GM12892 (cell line): ENCODE data around the gene ZNF248.
"Not testable (repeated sequence)": the region's sequence is repeated elsewhere in the genome, so short reads cannot be mapped to it uniquely, and the experiment has no call there.

Experiments used
- DNase-seq: peaks from one replicate; pipeline ENCODE4 v3.0.0; 2011; ENCODE audit not compliant: insufficient read length
- FAIRE-seq: peaks from 2 replicates; lab custom pipeline; 2011; peaks lifted over from hg19 to GRCh38; lab: Jason Lieb, UNC
- POLR2A ChIP-seq: IDR thresholded peaks from 2 replicates; pipeline ENCODE4 v1.6.1; 2011; ENCODE audit warnings: low read depth, low read length, control low read depth
- POLR2AphosphoS5 ChIP-seq: IDR thresholded peaks from 2 replicates; pipeline ENCODE4 v1.6.1; 2011; ENCODE audit warnings: low read depth, low read length, control low read depth
- TAF1 ChIP-seq: IDR thresholded peaks from 2 replicates; pipeline ENCODE4 v1.6.1; 2011; ENCODE audit warnings: low read depth, mild to moderate bottlenecking, control low read depth, low read length, borderline replicate concordance

The ZNF248 gene

GRCh38 chr10:37865957-37866803, 8.8 kb upstream of the ZNF248 start:
- FAIRE-seq, result peak; percentile 90
- no peak for TF ChIP-seq TAF1
- TF ChIP-seq POLR2AphosphoS5, result no peak
- no peak for TF ChIP-seq POLR2A
- no peak for DNase-seq

GRCh38 chr10:37865264-37865663, 7.9 kb upstream of the ZNF248 start:
- DNase-seq (no peak), FAIRE-seq (no peak)
- no peak for TF ChIP-seq TAF1
- no peak for TF ChIP-seq POLR2A
- TF ChIP-seq POLR2AphosphoS5, result no peak

- TF ChIP-seq POLR2AphosphoS5, result no peak
- TF ChIP-seq POLR2A, result no peak
- no peak for TF ChIP-seq TAF1
- DNase-seq (no peak), FAIRE-seq (no peak)
These were observed 3.2 kb upstream of the ZNF248 start for GRCh38 chr10:37860494-37861190.

GRCh38 chr10:37859270-37859669, 1.9 kb upstream of the ZNF248 start:
- not testable (repeated sequence) for DNase-seq, FAIRE-seq

- TF ChIP-seq TAF1 (no peak), POLR2A (no peak), POLR2AphosphoS5 (no peak)
- DNase-seq, result no peak
- no peak for FAIRE-seq
These were observed 526 bp downstream of the ZNF248 start for GRCh38 chr10:37856881-37857286.

- DNase-seq, result no peak
- FAIRE-seq, result no peak
- TF ChIP-seq TAF1 (no peak), POLR2A (no peak), POLR2AphosphoS5 (no peak)
These were observed 1.8 kb downstream of the ZNF248 start for GRCh38 chr10:37855636-37856035.

- FAIRE-seq (no peak), DNase-seq (no peak)
- no peak for TF ChIP-seq POLR2A
- TF ChIP-seq TAF1, result no peak
- no peak for TF ChIP-seq POLR2AphosphoS5
These were observed 2.8 kb downstream of the ZNF248 start for GRCh38 chr10:37854626-37855025.

GRCh38 chr10:37844644-37845043, 12.8 kb downstream of the ZNF248 start:
- TF ChIP-seq POLR2AphosphoS5 (no peak), POLR2A (no peak), TAF1 (no peak)
- no peak for DNase-seq
- FAIRE-seq, result no peak

GRCh38 chr10:37839243-37839642, 18.2 kb downstream of the ZNF248 start:
- FAIRE-seq (no peak), DNase-seq (no peak)
- TF ChIP-seq TAF1 (no peak), POLR2AphosphoS5 (no peak), POLR2A (no peak)

- no peak for DNase-seq
- TF ChIP-seq POLR2AphosphoS5, result no peak
- no peak for TF ChIP-seq TAF1
- no peak for TF ChIP-seq POLR2A
- FAIRE-seq, result no peak
These were observed 25.7 kb downstream of the ZNF248 start for GRCh38 chr10:37831495-37832333.

GRCh38 chr10:37826806-37827205, 30.6 kb downstream of the ZNF248 start:
- DNase-seq (no peak), FAIRE-seq (no peak)
- TF ChIP-seq TAF1, result no peak
- no peak for TF ChIP-seq POLR2A
- TF ChIP-seq POLR2AphosphoS5, result no peak

GRCh38 chr10:37821237-37821636, 36.2 kb downstream of the ZNF248 start:
- DNase-seq (no peak), FAIRE-seq (no peak)
- TF ChIP-seq TAF1 (no peak), POLR2A (no peak), POLR2AphosphoS5 (no peak)
